Measurements from ENCODE around the gene CNTN1.

- TF ChIP-seq EZH2 (IDR thresholded peaks at IDR 0.05): no peak
- TF ChIP-seq POLR2AphosphoS5 (IDR thresholded peaks at IDR 0.05; ENCODE audit: borderline replicate concordance, low read depth, low read length): no peak
Measured at GRCh38 chr12:40668099-40668529, 24.1 kb upstream of the CNTN1 start.

Measured in SK-N-MC (cell line).